NCI-H187 treated with DMSO at 0.1 percent for 48 hours (cell line): Measurements from ENCODE around the gene DSCAML1.

Experiments used
- DNase-seq: peaks from one replicate; lab custom pipeline; 2025; lab: John Stamatoyannopoulos, UW

The DSCAML1 gene

GRCh38 chr11:117519590-117519989 lies 277.4 kb downstream of the DSCAML1 start:
- DNase-seq, result no peak

- DNase-seq, result no peak
Measured at GRCh38 chr11:117519170-117519569, 277.8 kb downstream of the DSCAML1 start.

- DNase-seq, result no peak
Measured at GRCh38 chr11:117518455-117518854, 278.6 kb downstream of the DSCAML1 start.

- DNase-seq, result no peak
Measured at GRCh38 chr11:117517097-117517496, 279.9 kb downstream of the DSCAML1 start.

GRCh38 chr11:117515892-117516787 lies 280.9 kb downstream of the DSCAML1 start:
- DNase-seq, result no peak

GRCh38 chr11:117514256-117514655 lies 282.8 kb downstream of the DSCAML1 start:
- no peak for DNase-seq

GRCh38 chr11:117513666-117514065 lies 283.4 kb downstream of the DSCAML1 start:
- no peak for DNase-seq

- DNase-seq, result no peak
Measured at GRCh38 chr11:117511931-117512539, 285.0 kb downstream of the DSCAML1 start.

GRCh38 chr11:117511483-117511930 lies 285.5 kb downstream of the DSCAML1 start:
- no peak for DNase-seq

GRCh38 chr11:117510646-117511045 lies 286.4 kb downstream of the DSCAML1 start:
- DNase-seq, result no peak

GRCh38 chr11:117509543-117509942 lies 287.5 kb downstream of the DSCAML1 start:
- DNase-seq, result no peak

GRCh38 chr11:117506971-117507370 lies 290.0 kb downstream of the DSCAML1 start:
- DNase-seq, result no peak

- DNase-seq, result no peak
Measured at GRCh38 chr11:117505285-117505970, 291.6 kb downstream of the DSCAML1 start.

- no peak for DNase-seq
Measured at GRCh38 chr11:117502779-117503100, 294.3 kb downstream of the DSCAML1 start.

GRCh38 chr11:117502015-117502778 lies 294.8 kb downstream of the DSCAML1 start:
- no peak for DNase-seq

- peak; percentile 67 for DNase-seq
Measured at GRCh38 chr11:117501237-117501898, 295.6 kb downstream of the DSCAML1 start.

- DNase-seq, result peak; percentile 77
Measured at GRCh38 chr11:117498791-117499190, 298.2 kb downstream of the DSCAML1 start.

GRCh38 chr11:117497206-117497951 lies 299.6 kb downstream of the DSCAML1 start:
- no peak for DNase-seq

GRCh38 chr11:117495357-117495756 lies 301.7 kb downstream of the DSCAML1 start:
- no peak for DNase-seq

- DNase-seq, result no peak
Measured at GRCh38 chr11:117492578-117493251, 304.3 kb downstream of the DSCAML1 start.
